Endothelial cell of umbilical vein (primary cell): ENCODE data around the gene DUSP5. TPM values are rescaled to one million over a fixed set of nuclear protein-coding genes. Genes with fewer than 3 reads are reported as not detected.
"Not testable (repeated sequence)": the region's sequence is repeated elsewhere in the genome, so short reads cannot be mapped to it uniquely, and the experiment has no call there.

Source experiments
- BruUV-seq: library from RNA; stranded (reverse); fragments of 400-500 nt; replicated peaks from 2 replicates; lab custom pipeline; 2021; lab: Mats Ljungman, UMichigan
- CTCF ChIA-PET: fragments of 300-600, 350-600 bp; sonication (Branson Sonifier 250); formaldehyde crosslinking; loops from one replicate; lab custom pipeline; 2021; ENCODE audit warnings: antibody characterized with exemption, inconsistent platforms; lab: Charles Lee
- POLR2A ChIA-PET: fragments of 300-600, 350-600 bp; sonication (Branson Sonifier 250); formaldehyde crosslinking; loops from one replicate; lab custom pipeline; 2021; ENCODE audit warnings: antibody characterized with exemption, inconsistent platforms; lab: Charles Lee
- DNase-seq: peaks from one replicate; pipeline ENCODE4 v3.0.0-alpha.2; 2011; ENCODE audit warnings: low read depth, low spot score
- FAIRE-seq: peaks from 2 replicates; lab custom pipeline; 2011; peaks lifted over from hg19 to GRCh38; lab: Jason Lieb, UNC
- H2AFZ ChIP-seq: 2 replicates; pipeline ENCODE4 v1.6.0; 2012; ENCODE audit warnings: low read depth, low read length, control low read depth, inconsistent platforms
- H3K27ac ChIP-seq: 2 replicates; pipeline ENCODE4 v1.5.1; 2011; ENCODE audit warnings: low read depth, mild to moderate bottlenecking, control low read depth, low read length, moderate library complexity; ENCODE audit not compliant: insufficient read depth
- H3K27me3 ChIP-seq, 2 experiments: 2 replicates each; pipeline versions ENCODE4 v1.6.0 to v1.6.1; 2011; ENCODE audit warnings: low read length in 2 of 2, mixed read lengths in 1 of 2; ENCODE audit not compliant: control insufficient read depth in 2 of 2, insufficient read depth in 2 of 2
- H3K36me3 ChIP-seq, 2 experiments: 2 replicates in 1 of 2; 3 replicates in 1 of 2; pipeline ENCODE4 v1.5.1; 2011; ENCODE audit warnings: low read length in 2 of 2, mild to moderate bottlenecking in 1 of 2, moderate library complexity in 1 of 2; ENCODE audit not compliant: control insufficient read depth in 2 of 2, insufficient read depth in 2 of 2; ENCODE audit errors: extremely low read depth in 1 of 2
- H3K4me1 ChIP-seq: 3 replicates; pipeline ENCODE4 v1.5.1; 2011; ENCODE audit warnings: mild to moderate bottlenecking, low read length; ENCODE audit not compliant: control insufficient read depth, insufficient read depth; ENCODE audit errors: extremely low read depth
- H3K4me2 ChIP-seq: 2 replicates; pipeline ENCODE4 v1.6.1; 2011; ENCODE audit warnings: low read length, control low read depth, mixed read lengths; ENCODE audit not compliant: insufficient read depth
- H3K4me3 ChIP-seq, 3 experiments: fragments of 200-600 bp in 1 of 3; sonication (generic), shearing (Covaris generic) in 1 of 3; replicated peaks in 1 of 3; 2 replicates each; pipeline ENCODE4 v1.5.1; 2011 to 2016; ENCODE audit warnings: control low read depth in 3 of 3, low read length in 3 of 3, mild to moderate bottlenecking in 2 of 3, inconsistent platforms in 1 of 3, low read depth in 1 of 3, moderate library complexity in 1 of 3; ENCODE audit not compliant: insufficient read depth in 1 of 3
- H3K79me2 ChIP-seq: 2 replicates; pipeline ENCODE4 v1.6.0; 2012; ENCODE audit warnings: low read length, inconsistent platforms; ENCODE audit not compliant: control insufficient read depth, insufficient read depth
- H3K9ac ChIP-seq: replicated peaks from 2 replicates; pipeline ENCODE3; 2011; ENCODE audit warnings: low read length, control low read depth; ENCODE audit not compliant: insufficient read depth; ENCODE audit errors: extremely low read depth
- H3K9me1 ChIP-seq: replicated peaks from 3 replicates; pipeline ENCODE4 v1.6.0; 2011; ENCODE audit warnings: mild to moderate bottlenecking, low read length; ENCODE audit not compliant: control insufficient read depth, insufficient read depth; ENCODE audit errors: extremely low read depth
- H3K9me3 ChIP-seq: replicated peaks from 2 replicates; pipeline ENCODE4 v1.5.1; 2012; ENCODE audit warnings: low read length, inconsistent platforms; ENCODE audit not compliant: control insufficient read depth, insufficient read depth
- H4K20me1 ChIP-seq: replicated peaks from 2 replicates; pipeline ENCODE3; 2011; ENCODE audit warnings: mild to moderate bottlenecking, low read length; ENCODE audit not compliant: control insufficient read depth, insufficient read depth; ENCODE audit errors: extremely low read depth
- FOS ChIP-seq: IDR thresholded peaks from 2 replicates; pipeline ENCODE4 v1.6.1; 2011; ENCODE audit warnings: mild to moderate bottlenecking, low read length, moderate library complexity, borderline replicate concordance; ENCODE audit not compliant: insufficient read depth
- GATA2 ChIP-seq: IDR thresholded peaks from 2 replicates; pipeline ENCODE4 v1.7.0; 2011; ENCODE audit warnings: low read depth, mild to moderate bottlenecking, moderate library complexity, mixed read lengths, low read length; ENCODE audit not compliant: insufficient read length, insufficient read depth
- JUN ChIP-seq: IDR thresholded peaks from 2 replicates; pipeline ENCODE4 v1.6.1; 2011; ENCODE audit warnings: borderline replicate concordance, low read depth; ENCODE audit not compliant: insufficient read length, insufficient read depth
- POLR2A ChIP-seq: IDR thresholded peaks from 2 replicates; pipeline ENCODE4 v1.6.1; 2012; ENCODE audit warnings: low read depth, mild to moderate bottlenecking, control low read depth, low read length
- POLR2AphosphoS5 ChIP-seq: IDR thresholded peaks from 2 replicates; pipeline ENCODE4 v1.6.1; 2012; ENCODE audit warnings: low read depth, mild to moderate bottlenecking, control low read depth, low read length, moderate library complexity; ENCODE audit not compliant: insufficient read depth
- dilution Hi-C: fragments of 300-500 bp; cut with MboI; formaldehyde crosslinking; loops from one replicate; pipeline ENCODE4 v1.15.0; 2019; ENCODE audit warnings: low sequenced_read_pairs; ENCODE audit not compliant: extremely low pct_ligation_motif_present
- intact Hi-C: fragments of 100-400 bp; cut with micrococcal nuclease; formaldehyde crosslinking; loops from one replicate; pipeline ENCODE4 v1.10.0; 2022
- polyA plus RNA-seq, 4 experiments: library from polyadenylated mRNA; depleted of rRNA in 3 of 4; stranded (reverse) in 3 of 4; unstranded in 1 of 4; fragments of >200 nt; gene quantifications; 2 replicates each; pipeline versions ENCODE4 v1.2.1 to v1.2.3, GENCODE V29; 2011 to 2012; ENCODE audit warnings: missing spikeins in 1 of 4
- total RNA-seq: library from RNA; stranded (reverse); gene quantifications from 2 replicates; pipeline ENCODE4 v1.2.3, GENCODE V29; 2021

DUSP5 gene
- total and polyA plus RNA-seq, 2 donors (not counting 3 experiments of a cell fraction or from before 2014, with no cell fraction given), result 12.2 to 25.2 TPM

DNA sequence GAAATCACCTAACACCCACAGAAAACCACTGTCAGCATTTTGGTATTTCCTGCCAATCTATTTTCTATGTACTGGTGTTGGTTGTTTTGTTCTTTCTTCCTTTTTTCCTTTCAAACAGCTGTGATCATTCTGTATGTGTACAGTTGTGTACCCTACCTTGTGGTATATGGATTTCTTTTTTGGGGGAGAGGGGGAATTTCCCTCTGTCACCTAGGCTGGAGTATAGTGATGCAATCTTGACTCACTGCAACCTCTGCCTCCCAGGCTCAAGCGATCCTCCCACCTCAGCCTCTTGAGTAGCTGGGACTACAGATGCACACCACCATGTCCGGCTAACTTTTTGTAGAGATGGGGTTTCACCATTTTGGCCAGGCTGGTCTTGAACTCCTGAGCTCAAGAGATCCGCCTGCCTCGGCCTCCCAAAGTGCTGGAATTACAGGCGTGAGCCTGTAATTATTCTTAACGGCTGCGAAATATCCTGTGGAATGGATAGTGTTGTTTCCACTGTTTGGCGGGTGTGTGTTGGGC lies 31.4 kb downstream of the DUSP5 start:
- DNase-seq, result peak; percentile 47
- H3K4me3 ChIP-seq, H2AFZ ChIP-seq, H3K27me3 ChIP-seq, H3K9me3 ChIP-seq, dilution Hi-C loops, H3K79me2 ChIP-seq, H4K20me1 ChIP-seq, POLR2A ChIA-PET, H3K9me1 ChIP-seq, H3K36me3 ChIP-seq, BruUV-seq: not testable (repeated sequence)
- H3K4me2 ChIP-seq, result peak overlapping the region; percentile 17
- peak overlapping the region; percentile 90 for H3K27ac ChIP-seq
- intact Hi-C loops, result loop anchor here (1.0 kb wide), 2 partner anchors 28 to 130 kb away; no protein-coding TSS in a partner anchor
- CTCF ChIA-PET, result interaction anchor here (1.0 to 1.8 kb wide), 5 partner anchors 16 to 218 kb away, joined by 3 to 9 read pairs (median 6); no protein-coding TSS in a partner anchor
- peak; percentile 15 for TF ChIP-seq FOS
- peak overlapping the region; percentile 24 for H3K9ac ChIP-seq
- H3K4me1 ChIP-seq, result peaks cover 55% of the 10 kb centered on the region
- FAIRE-seq, result peak; percentile 86

DNA sequence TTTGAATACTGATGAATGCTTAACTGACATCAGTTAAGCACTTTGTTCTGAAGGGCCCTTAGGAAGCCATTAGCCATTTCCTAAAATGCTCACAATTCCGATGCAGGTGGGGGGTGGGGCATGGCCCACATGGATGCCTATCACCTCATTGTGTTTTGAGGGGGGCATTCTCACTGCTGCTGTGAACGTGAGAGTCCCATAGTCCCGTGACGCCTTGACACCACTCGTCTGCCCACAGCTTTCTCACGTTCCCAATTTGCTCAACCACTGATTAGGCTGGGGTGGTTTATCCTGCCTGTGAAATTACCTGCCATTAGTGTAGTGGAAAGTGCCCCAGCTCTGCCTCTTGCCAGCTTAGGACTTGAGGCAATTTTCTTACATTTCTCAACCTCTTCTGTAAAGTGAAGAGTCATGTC lies 31.9 kb downstream of the DUSP5 start:
- Histone ChIP-seq H3K9me3 (no peaks in the 10 kb centered on the region), H3K79me2 (no peaks in the 10 kb centered on the region), H3K9ac (no peak overlapping the region), H3K27ac (peak overlapping the region; percentile 90), H2AFZ (peak overlapping the region; percentile 17), H3K9me1 (no peaks in the 10 kb centered on the region), H3K4me3 (no peak overlapping the region), H3K4me1 (peaks cover 57% of the 10 kb centered on the region), H3K27me3 (no peaks in the 10 kb centered on the region), H3K4me2 (no peak overlapping the region), H4K20me1 (no peaks in the 10 kb centered on the region), H3K36me3 (no peaks in the 10 kb centered on the region)
- no peak for TF ChIP-seq POLR2A
- no peak for TF ChIP-seq JUN
- no peak for TF ChIP-seq GATA2
- no peak for TF ChIP-seq POLR2AphosphoS5
- ChIA-PET CTCF (interaction anchor here (1.0 to 1.8 kb wide), 5 partner anchors 15 to 219 kb away, joined by 3 to 9 read pairs (median 6); no protein-coding TSS in a partner anchor), POLR2A (no interaction called here)
- DNase-seq (no peak), FAIRE-seq (no peak)
- dilution Hi-C loops, result no loop called here
- intact Hi-C loops, result loop anchor here (1.0 kb wide), 1 partner anchor 130 kb away; no protein-coding TSS in a partner anchor
- BruUV-seq, result no TSS peak
